HFFc6 (cell line): ENCODE measurements around the gene ATP8B2. TPM values are rescaled to one million over a fixed set of nuclear protein-coding genes. Genes with fewer than 3 reads are reported as not detected.
"Not testable (repeated sequence)": the region's sequence is repeated elsewhere in the genome, so short reads cannot be mapped to it uniquely, and the experiment has no call there.

Source experiments
- DNase-seq: peaks from one replicate; pipeline ENCODE4 v3.0.0-alpha.2; 2018
- H3K27ac Mint-ChIP-seq: 2 replicates; pipeline ENCODE4 v1.8.0; 2020; ENCODE audit warnings: mild to moderate bottlenecking, mixed read lengths
- H3K27me3 Mint-ChIP-seq: 2 replicates; pipeline ENCODE4 v1.8.0; 2021; ENCODE audit warnings: mild to moderate bottlenecking, moderate library complexity, mixed read lengths; ENCODE audit not compliant: insufficient read depth
- H3K36me3 Mint-ChIP-seq: 2 replicates; pipeline ENCODE4 v1.8.0; 2021; ENCODE audit warnings: low read depth, mixed read lengths
- H3K4me1 Mint-ChIP-seq: 2 replicates; pipeline ENCODE4 v1.8.0; 2020; ENCODE audit warnings: low read depth, mixed read lengths
- H3K4me3 Mint-ChIP-seq: 2 replicates; pipeline ENCODE4 v1.8.0; 2020; ENCODE audit warnings: mild to moderate bottlenecking, moderate library complexity, mixed read lengths
- H3K9me3 Mint-ChIP-seq: 2 replicates; pipeline ENCODE4 v1.8.0; 2020; ENCODE audit warnings: mild to moderate bottlenecking, mixed read lengths
- long read RNA-seq: library from polyadenylated mRNA; unstranded; transcript quantifications from one replicate; pipeline ENCODE4 v2.0.0, GENCODE V29; 2019
- total RNA-seq, 6 experiments: library from RNA; stranded (reverse); fragmentation: NEBNext Ultra II Directional; extraction: Animal tissue kit (Norgen Biotek cat#: 25700); gene quantifications; 2 replicates in 1 of 6; 3 replicates in 5 of 6; pipeline ENCODE4 v1.2.3, GENCODE V29; 2021
- TF ChIP-seq, protein P1 (sequence below): fragments of 200-600 bp; sonication (generic); IDR thresholded peaks from 2 replicates; pipeline ENCODE4 v1.5.0; 2021; ENCODE audit warnings: antibody characterized with exemption, mild to moderate bottlenecking

ATP8B2 gene, protein sequence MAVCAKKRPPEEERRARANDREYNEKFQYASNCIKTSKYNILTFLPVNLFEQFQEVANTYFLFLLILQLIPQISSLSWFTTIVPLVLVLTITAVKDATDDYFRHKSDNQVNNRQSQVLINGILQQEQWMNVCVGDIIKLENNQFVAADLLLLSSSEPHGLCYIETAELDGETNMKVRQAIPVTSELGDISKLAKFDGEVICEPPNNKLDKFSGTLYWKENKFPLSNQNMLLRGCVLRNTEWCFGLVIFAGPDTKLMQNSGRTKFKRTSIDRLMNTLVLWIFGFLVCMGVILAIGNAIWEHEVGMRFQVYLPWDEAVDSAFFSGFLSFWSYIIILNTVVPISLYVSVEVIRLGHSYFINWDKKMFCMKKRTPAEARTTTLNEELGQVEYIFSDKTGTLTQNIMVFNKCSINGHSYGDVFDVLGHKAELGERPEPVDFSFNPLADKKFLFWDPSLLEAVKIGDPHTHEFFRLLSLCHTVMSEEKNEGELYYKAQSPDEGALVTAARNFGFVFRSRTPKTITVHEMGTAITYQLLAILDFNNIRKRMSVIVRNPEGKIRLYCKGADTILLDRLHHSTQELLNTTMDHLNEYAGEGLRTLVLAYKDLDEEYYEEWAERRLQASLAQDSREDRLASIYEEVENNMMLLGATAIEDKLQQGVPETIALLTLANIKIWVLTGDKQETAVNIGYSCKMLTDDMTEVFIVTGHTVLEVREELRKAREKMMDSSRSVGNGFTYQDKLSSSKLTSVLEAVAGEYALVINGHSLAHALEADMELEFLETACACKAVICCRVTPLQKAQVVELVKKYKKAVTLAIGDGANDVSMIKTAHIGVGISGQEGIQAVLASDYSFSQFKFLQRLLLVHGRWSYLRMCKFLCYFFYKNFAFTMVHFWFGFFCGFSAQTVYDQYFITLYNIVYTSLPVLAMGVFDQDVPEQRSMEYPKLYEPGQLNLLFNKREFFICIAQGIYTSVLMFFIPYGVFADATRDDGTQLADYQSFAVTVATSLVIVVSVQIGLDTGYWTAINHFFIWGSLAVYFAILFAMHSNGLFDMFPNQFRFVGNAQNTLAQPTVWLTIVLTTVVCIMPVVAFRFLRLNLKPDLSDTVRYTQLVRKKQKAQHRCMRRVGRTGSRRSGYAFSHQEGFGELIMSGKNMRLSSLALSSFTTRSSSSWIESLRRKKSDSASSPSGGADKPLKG
- 100 to 1,000 TPM in 4 of 6 experiments, 10 to 100 TPM in 2; 91.3 to 119 (median 107) TPM for total RNA-seq
- long read RNA-seq, partial matches to known transcripts: 4 of 8 reads
- long read RNA-seq, other reads (novel, unspliced or antisense): 4 of 8 reads

DNA sequence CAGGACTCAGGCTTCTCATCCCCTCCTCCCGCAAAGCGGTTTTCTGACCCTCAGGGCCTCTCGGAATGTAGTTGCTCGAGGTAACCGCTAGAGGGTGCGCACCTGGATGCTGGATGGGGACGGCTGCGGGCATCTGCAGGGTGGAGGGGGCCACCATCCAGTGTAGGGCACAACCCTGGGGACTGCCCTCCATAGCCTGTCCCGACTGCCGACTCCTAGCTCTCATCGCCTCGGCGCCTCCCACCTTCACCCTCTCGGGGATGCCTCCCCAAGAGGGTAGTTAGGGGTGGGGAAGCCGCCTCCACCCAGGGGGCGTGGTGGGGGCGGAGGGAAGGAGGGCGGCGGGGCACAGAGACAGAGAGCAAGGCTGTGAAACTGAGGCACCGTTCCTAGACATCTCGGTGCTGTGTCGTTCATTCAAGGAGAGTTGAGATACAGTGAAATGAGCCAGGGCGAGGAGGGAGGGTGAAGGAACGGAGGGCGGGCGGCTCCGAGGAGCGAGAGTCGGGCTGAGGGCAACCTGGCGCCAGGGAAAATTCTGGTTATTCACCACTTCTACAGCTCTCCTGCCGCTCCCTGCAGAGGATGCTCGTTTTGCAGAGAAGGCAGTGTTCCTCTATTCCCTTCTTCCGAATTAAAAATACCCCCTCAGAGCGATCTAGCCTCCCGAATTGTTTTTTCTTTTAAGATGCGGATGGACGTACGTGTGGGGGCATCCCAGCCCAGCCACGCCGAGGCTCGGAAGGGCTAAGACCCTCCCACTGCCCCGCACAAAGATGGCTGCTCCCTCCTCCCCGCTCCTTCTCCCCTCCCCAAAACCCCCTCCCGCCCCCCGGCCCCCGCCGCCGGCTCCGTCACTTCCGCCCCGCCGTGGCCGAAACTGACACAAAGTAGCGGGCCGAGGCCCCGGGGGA lies at the start of gene ATP8B2:
Gene ATP8B2, plus strand, starts transcription at position 857 of the 914 bp plus-strand sequence. CDS start 2,617 bp downstream, outside the sequence.
- Mint-ChIP-seq H3K4me3 (peak within 1 kb of the TSS; percentile 98), H3K27ac (peak within 1 kb of the TSS; percentile 98), H3K36me3 (no peaks in the 10 kb centered on the region), H3K27me3 (peaks cover 22% of the 10 kb centered on the region), H3K4me1 (peaks cover 32% of the 10 kb centered on the region), H3K9me3 (no peaks in the 10 kb centered on the region)
- TF ChIP-seq, protein P1, sequence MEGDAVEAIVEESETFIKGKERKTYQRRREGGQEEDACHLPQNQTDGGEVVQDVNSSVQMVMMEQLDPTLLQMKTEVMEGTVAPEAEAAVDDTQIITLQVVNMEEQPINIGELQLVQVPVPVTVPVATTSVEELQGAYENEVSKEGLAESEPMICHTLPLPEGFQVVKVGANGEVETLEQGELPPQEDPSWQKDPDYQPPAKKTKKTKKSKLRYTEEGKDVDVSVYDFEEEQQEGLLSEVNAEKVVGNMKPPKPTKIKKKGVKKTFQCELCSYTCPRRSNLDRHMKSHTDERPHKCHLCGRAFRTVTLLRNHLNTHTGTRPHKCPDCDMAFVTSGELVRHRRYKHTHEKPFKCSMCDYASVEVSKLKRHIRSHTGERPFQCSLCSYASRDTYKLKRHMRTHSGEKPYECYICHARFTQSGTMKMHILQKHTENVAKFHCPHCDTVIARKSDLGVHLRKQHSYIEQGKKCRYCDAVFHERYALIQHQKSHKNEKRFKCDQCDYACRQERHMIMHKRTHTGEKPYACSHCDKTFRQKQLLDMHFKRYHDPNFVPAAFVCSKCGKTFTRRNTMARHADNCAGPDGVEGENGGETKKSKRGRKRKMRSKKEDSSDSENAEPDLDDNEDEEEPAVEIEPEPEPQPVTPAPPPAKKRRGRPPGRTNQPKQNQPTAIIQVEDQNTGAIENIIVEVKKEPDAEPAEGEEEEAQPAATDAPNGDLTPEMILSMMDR: peak; percentile 97
- DNase-seq: peak; percentile 64

DNA sequence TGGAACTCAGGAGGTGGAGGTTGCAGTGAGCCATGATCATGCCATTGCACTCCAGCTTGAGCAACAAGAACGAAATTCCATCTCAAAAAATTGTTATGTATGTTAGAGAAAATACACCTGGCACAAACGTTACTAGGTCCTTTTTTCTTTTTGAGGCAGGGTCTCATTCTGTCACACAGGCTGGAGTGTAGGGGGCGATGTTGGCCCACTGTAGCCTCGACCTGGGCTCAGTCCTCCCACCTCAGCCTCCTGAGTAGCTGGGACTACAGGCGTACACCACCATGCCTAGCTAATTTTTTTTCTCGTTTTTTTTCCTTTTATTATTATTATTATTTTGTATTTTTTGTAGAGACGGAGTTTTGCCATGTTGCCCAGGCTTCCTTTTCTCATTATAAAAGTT lies 48.5 kb upstream of the ATP8B2 start:
- peaks cover 2% of the 10 kb centered on the region; the same call in 1 of the 2 replicates for H3K27me3 Mint-ChIP-seq
- peaks cover 17% of the 10 kb centered on the region for H3K36me3 Mint-ChIP-seq

DNA sequence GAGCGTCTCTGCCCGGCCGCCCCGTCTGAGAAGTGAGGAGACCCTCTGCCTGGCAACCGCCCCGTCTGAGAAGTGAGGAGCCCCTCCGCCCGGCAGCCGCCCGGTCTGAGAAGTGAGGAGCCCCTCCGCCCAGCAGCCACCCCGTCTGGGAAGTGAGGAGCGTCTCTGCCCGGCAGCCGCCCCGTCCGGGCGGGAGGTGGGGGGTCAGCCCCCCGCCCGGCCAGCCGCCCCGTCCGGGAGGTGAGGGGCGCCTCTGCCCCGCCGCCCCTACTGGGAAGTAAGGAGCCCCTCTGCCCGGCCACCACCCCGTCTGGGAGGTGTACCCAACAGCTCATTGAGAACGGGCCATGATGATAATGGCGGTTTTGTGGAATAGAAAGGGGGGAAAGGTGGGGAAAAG lies 37.7 kb upstream of the ATP8B2 start:
- not testable (repeated sequence) for DNase-seq, H3K4me3 Mint-ChIP-seq, H3K36me3 Mint-ChIP-seq, H3K27ac Mint-ChIP-seq, H3K27me3 Mint-ChIP-seq, H3K9me3 Mint-ChIP-seq
- H3K4me1 Mint-ChIP-seq: peaks cover 10% of the 10 kb centered on the region

More for the DNA sequence above, 48.5 kb upstream of the ATP8B2 start:
- Mint-ChIP-seq H3K27ac (no peak overlapping the region), H3K4me1 (peaks cover 16% of the 10 kb centered on the region), H3K4me3 (no peak overlapping the region), H3K9me3 (no peaks in the 10 kb centered on the region)
- TF ChIP-seq, protein P1: peak; percentile 62
- DNase-seq: no peak

DNA sequence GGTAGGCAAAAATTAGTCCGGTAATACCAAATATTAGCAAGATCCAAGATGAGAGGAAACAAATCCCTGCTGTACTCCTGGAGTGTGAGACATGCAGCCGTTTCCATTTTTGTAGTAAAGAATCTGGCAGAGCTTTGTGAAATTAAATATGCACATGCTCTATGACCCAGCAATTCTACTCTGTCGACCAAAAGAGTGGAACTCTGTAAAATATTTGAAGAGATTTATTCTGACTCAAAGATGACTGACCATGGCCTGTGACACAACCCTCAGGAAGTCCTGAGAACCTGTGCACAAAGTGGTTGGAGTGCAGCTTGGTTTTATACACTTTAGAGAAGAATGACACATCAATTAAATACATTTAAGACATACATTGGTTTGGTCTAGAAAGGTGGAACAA lies 36.7 kb upstream of the ATP8B2 start:
- TF ChIP-seq, protein P1: no peak
- H3K27ac Mint-ChIP-seq: no peak overlapping the region; the same call in 1 of the 2 replicates
- no peak overlapping the region for H3K4me3 Mint-ChIP-seq
- H3K4me1 Mint-ChIP-seq: peaks cover 10% of the 10 kb centered on the region
- DNase-seq: no peak
- peaks cover 12% of the 10 kb centered on the region for H3K27me3 Mint-ChIP-seq
- no peaks in the 10 kb centered on the region; the same call in 1 of the 2 replicates for H3K36me3 Mint-ChIP-seq
- peaks cover 6% of the 10 kb centered on the region for H3K9me3 Mint-ChIP-seq

DNA sequence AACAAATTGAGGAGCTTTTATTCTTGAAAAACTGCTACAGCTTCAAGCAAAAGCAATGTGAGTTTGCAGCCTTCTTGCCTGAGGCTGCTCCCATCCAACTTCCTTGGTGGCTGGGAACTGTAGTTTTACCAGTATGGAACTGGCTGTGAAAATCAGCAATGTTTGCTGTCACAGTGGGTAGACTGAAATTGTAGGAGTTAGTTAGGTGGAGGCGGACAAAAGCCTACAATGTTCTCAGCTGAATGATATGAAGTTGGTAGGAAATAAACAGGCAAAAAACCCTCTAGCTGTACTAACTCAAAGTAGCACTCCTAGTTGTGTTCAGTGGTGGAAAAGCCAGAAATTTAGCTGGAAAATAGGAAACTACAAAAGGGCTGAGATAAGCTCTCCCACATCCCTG lies 34.4 kb upstream of the ATP8B2 start:
- H3K4me1 Mint-ChIP-seq: peaks cover 10% of the 10 kb centered on the region
- DNase-seq: no peak
- H3K27ac Mint-ChIP-seq: no peak overlapping the region
- peaks cover 15% of the 10 kb centered on the region for H3K27me3 Mint-ChIP-seq
- TF ChIP-seq, protein P1: no peak
- peaks cover 11% of the 10 kb centered on the region for H3K36me3 Mint-ChIP-seq
- H3K4me3 Mint-ChIP-seq: no peak overlapping the region
- peaks cover 26% of the 10 kb centered on the region for H3K9me3 Mint-ChIP-seq
